GM19372 (cell line): Measurements from ENCODE around the gene CCL27.
"Not testable (repeated sequence)": the region's sequence is repeated elsewhere in the genome, so short reads cannot be mapped to it uniquely, and the experiment has no call there.

ENCODE experiments used
- ATAC-seq: cut with Tn5 transposase; IDR thresholded peaks from one replicate; pipeline ENCODE4 v1.9.1; 2021; ENCODE audit warnings: mild to moderate bottlenecking, low read depth, moderate library complexity; ENCODE audit not compliant: unreplicated experiment

The CCL27 gene

GRCh38 chr9:34651876-34652601, 10.4 kb downstream of the CCL27 start, which contains the start of gene IL11RA:
Gene IL11RA (plus strand): TSS chr9:34652185. CDS start chr9:34655218, 3,033 bp downstream.
- ATAC-seq, result no peak

GRCh38 chr9:34651321-34651720, 11.1 kb downstream of the CCL27 start:
- ATAC-seq, result no peak

GRCh38 chr9:34650816-34651215, 11.6 kb downstream of the CCL27 start:
- no peak for ATAC-seq

GRCh38 chr9:34648673-34649072, 13.8 kb downstream of the CCL27 start:
- ATAC-seq, result no peak

- ATAC-seq, result no peak
These were observed 14.8 kb downstream of the CCL27 start for GRCh38 chr9:34647651-34648050.

GRCh38 chr9:34647084-34647403, 15.4 kb downstream of the CCL27 start:
- ATAC-seq, result no peak

GRCh38 chr9:34646211-34647083, 16.0 kb downstream of the CCL27 start, which contains the start of gene GALT:
Gene GALT (plus strand): TSS chr9:34646675. CDS start chr9:34646705, 30 bp downstream.
- ATAC-seq, result peak; percentile 82

GRCh38 chr9:34644766-34645314, 17.6 kb downstream of the CCL27 start:
- no peak for ATAC-seq

GRCh38 chr9:34642679-34643078, 19.8 kb downstream of the CCL27 start:
- no peak for ATAC-seq

GRCh38 chr9:34639322-34639721, 23.1 kb downstream of the CCL27 start:
- not testable (repeated sequence) for ATAC-seq

- ATAC-seq, result no peak
These were observed 24.4 kb downstream of the CCL27 start for GRCh38 chr9:34638138-34638445.

GRCh38 chr9:34637356-34638137, 24.9 kb downstream of the CCL27 start, which contains the start of gene SIGMAR1:
Gene SIGMAR1 (minus strand): TSS chr9:34637787. CDS start chr9:34637697, 90 bp downstream.
- ATAC-seq, result peak; percentile 83

GRCh38 chr9:34636791-34637355, 25.6 kb downstream of the CCL27 start:
- ATAC-seq, result no peak

GRCh38 chr9:34635556-34635955, 26.9 kb downstream of the CCL27 start:
- no peak for ATAC-seq

GRCh38 chr9:34634551-34635248, 27.8 kb downstream of the CCL27 start:
- no peak for ATAC-seq

GRCh38 chr9:34633851-34634550, 28.5 kb downstream of the CCL27 start:
- ATAC-seq, result no peak

- no peak for ATAC-seq
These were observed 29.3 kb downstream of the CCL27 start for GRCh38 chr9:34633166-34633565.

- ATAC-seq, result no peak
These were observed 31.9 kb downstream of the CCL27 start for GRCh38 chr9:34630402-34631154.

- no peak for ATAC-seq
These were observed 33.0 kb downstream of the CCL27 start for GRCh38 chr9:34629491-34629808.
